Activated CD8-positive, alpha-beta memory T cell treated with anti-CD3 and anti-CD28 coated beads, Interleukin-2, amount 10 ng/mL, durations not matched to agents 7 days and 5 days (primary cell): ENCODE data around the gene CDSN. TPM values are rescaled to one million over a fixed set of nuclear protein-coding genes. Genes with fewer than 3 reads are reported as not detected.
"Not testable (repeated sequence)": the region's sequence is repeated elsewhere in the genome, so short reads cannot be mapped to it uniquely, and the experiment has no call there.

ENCODE experiments used
- ATAC-seq: fragments of 150-1000 bp; cut with Tn5 transposase; one replicate; pipeline ENCODE4 v1.10.0; 2021; ENCODE audit warnings: moderate library complexity
- CTCF ChIA-PET: fragments of 350-600 bp; sonication (Branson Sonifier 250); formaldehyde crosslinking; loops from one replicate; lab custom pipeline; 2021; ENCODE audit warnings: antibody characterized with exemption; lab: Charles Lee
- DNase-seq: peaks from one replicate; pipeline ENCODE4 v3.0.0-alpha.2; 2020
- H3K27ac Mint-ChIP-seq: one replicate; pipeline ENCODE4 v1.8.0; 2021; ENCODE audit warnings: mild to moderate bottlenecking, mixed read lengths
- H3K27me3 Mint-ChIP-seq: one replicate; pipeline ENCODE4 v1.8.0; 2021; ENCODE audit warnings: mixed read lengths
- H3K36me3 Mint-ChIP-seq: one replicate; pipeline ENCODE4 v1.8.0; 2021; ENCODE audit warnings: mild to moderate bottlenecking, mixed read lengths
- H3K4me1 Mint-ChIP-seq: one replicate; pipeline ENCODE4 v1.8.0; 2021; ENCODE audit warnings: mixed read lengths
- H3K4me3 Mint-ChIP-seq: one replicate; pipeline ENCODE4 v1.8.0; 2021; ENCODE audit warnings: mild to moderate bottlenecking, moderate library complexity, mixed read lengths
- H3K9me3 Mint-ChIP-seq: one replicate; pipeline ENCODE4 v1.8.0; 2022; ENCODE audit warnings: low read depth, mixed read lengths
- total RNA-seq, 2 experiments: library from RNA; stranded (reverse); gene quantifications; one replicate each; pipeline ENCODE4 v1.2.3, GENCODE V29; 2021

The CDSN gene
- total RNA-seq, 2 experiments from 2014 or later: not detected

DNA sequence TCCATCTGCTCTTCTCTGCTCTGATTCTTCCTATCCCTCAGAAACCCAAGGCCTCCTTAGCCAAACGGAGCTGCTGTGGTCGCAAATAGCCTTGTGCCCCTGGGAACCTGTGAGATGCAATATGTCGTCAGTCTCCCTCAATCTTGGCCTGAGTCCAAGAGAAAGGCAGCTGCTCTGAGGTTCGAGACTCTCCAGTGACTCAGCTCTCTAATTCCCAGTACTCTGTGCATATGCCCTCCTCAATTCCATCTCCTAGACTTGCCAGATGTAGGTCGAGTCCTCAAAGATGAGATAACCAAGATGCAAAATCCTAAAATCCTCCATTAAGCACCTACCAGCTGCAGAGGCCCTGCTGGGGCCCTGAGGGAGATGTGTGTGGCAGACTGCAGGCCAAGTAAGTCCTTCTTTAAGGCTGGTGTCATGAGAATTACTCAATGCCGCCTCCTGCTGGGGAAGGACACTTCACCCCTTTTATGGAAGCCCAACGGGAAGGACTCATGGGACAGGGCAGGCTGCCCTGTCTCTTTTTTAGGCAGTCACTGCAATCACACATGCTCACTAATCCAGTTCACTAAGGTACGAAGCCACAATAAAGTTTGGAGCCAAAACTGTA is 36.4 kb downstream of the CDSN start:
- H3K27me3 Mint-ChIP-seq: peaks cover 34% of the 10 kb centered on the region
- DNase-seq (peak; percentile 63), ATAC-seq (peak; percentile 46)
- H3K27ac Mint-ChIP-seq: no peak overlapping the region
- CTCF ChIA-PET: interaction anchor here (1.2 to 3.0 kb wide), 4 partner anchors 169 to 602 kb away, joined by 3 to 23 read pairs (median 4); partner anchors contain the start of gene VARS2
- H3K4me3 Mint-ChIP-seq: no peak overlapping the region
- H3K9me3 Mint-ChIP-seq: no peaks in the 10 kb centered on the region
- H3K4me1 Mint-ChIP-seq: peaks cover 8% of the 10 kb centered on the region
- H3K36me3 Mint-ChIP-seq: no peaks in the 10 kb centered on the region

DNA sequence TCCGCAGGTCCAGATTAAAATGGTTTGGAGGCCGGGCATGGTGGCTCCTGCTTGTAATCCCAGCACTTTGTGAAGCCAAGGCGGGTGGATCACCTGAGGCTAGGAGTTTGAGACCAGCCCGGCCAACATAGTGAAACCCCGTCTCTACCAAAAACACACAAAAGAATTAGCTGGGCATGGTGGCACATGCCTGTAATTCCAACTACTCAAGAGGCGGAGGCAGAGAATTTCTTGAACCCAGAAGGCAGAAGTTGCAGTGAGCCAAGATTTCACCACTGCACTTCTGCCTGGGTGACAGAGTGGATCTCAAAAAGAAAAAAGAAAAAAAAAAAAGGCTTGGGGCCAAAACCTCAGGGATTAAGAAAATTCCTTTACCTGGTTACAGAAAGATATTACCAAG is 38.4 kb downstream of the CDSN start:
- Mint-ChIP-seq H3K36me3 (no peaks in the 10 kb centered on the region), H3K4me3 (no peak overlapping the region), H3K27ac (no peak overlapping the region), H3K4me1 (peaks cover 4% of the 10 kb centered on the region), H3K9me3 (no peaks in the 10 kb centered on the region), H3K27me3 (peaks cover 28% of the 10 kb centered on the region)
- CTCF ChIA-PET: interaction anchor here (0.7 to 3.0 kb wide), 5 partner anchors 37 to 610 kb away, joined by 3 to 23 read pairs (median 3); partner anchors contain the start of gene VARS2
- ATAC-seq: no peak
- no peak for DNase-seq

GRCh38 chr6:31079656-31080261 is 40.5 kb downstream of the CDSN start:
- Mint-ChIP-seq H3K9me3 (no peaks in the 10 kb centered on the region), H3K27ac (peak overlapping the region; percentile 43), H3K36me3 (no peaks in the 10 kb centered on the region), H3K4me3 (peak overlapping the region; percentile 28), H3K27me3 (peaks cover 15% of the 10 kb centered on the region), H3K4me1 (peaks cover 3% of the 10 kb centered on the region)
- DNase-seq (peak; percentile 80), ATAC-seq (peak; percentile 82)
- CTCF ChIA-PET: interaction anchor here (0.7 to 4.5 kb wide), 48 partner anchors 9 to 462 kb away, joined by 3 to 86 read pairs (median 4); partner anchors contain the start of genes C6orf15, DDR1, MICA and MRPS18B

DNA sequence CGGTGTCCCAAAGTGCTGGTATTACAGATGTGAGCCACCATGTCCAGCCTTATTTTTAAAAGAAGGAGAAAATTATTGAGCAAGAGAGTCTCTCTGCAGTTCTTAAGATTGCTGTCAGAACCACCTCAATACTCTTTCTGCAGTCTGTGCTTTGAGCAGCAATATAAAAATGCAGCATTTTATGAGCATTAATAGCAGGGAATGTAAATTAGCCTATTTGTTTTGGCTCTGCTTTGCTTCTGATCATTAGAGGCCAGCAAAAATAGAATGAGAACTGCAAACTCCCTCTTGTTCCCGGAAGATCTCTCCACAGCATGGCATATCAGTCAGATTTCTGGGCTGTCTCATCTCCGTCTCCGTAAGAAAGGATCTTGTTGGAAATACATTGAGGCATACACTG is 43.6 kb downstream of the CDSN start:
- H3K36me3 Mint-ChIP-seq: no peaks in the 10 kb centered on the region
- peaks cover 4% of the 10 kb centered on the region for H3K27me3 Mint-ChIP-seq
- H3K4me1 Mint-ChIP-seq: peaks cover 3% of the 10 kb centered on the region
- ATAC-seq (no peak), DNase-seq (no peak)
- no peak overlapping the region for H3K27ac Mint-ChIP-seq
- no peaks in the 10 kb centered on the region for H3K9me3 Mint-ChIP-seq
- CTCF ChIA-PET: interaction anchor here (1.6 to 4.5 kb wide), 2 partner anchors 10 to 162 kb away, joined by 4 to 86 read pairs; partner anchors contain the start of gene VARS2
- H3K4me3 Mint-ChIP-seq: no peak overlapping the region

GRCh38 chr6:31075528-31075927 is 44.7 kb downstream of the CDSN start:
- Mint-ChIP-seq H3K4me3 (no peak overlapping the region), H3K4me1 (peaks cover 3% of the 10 kb centered on the region), H3K36me3 (no peaks in the 10 kb centered on the region), H3K27me3 (no peaks in the 10 kb centered on the region), H3K9me3 (no peaks in the 10 kb centered on the region), H3K27ac (no peak overlapping the region)
- CTCF ChIA-PET: interaction anchor here (1.1 kb wide), 1 partner anchor 162 kb away, joined by 3 read pairs; the partner anchor contains the start of gene VARS2
- DNase-seq: no peak
- ATAC-seq: no peak

DNA sequence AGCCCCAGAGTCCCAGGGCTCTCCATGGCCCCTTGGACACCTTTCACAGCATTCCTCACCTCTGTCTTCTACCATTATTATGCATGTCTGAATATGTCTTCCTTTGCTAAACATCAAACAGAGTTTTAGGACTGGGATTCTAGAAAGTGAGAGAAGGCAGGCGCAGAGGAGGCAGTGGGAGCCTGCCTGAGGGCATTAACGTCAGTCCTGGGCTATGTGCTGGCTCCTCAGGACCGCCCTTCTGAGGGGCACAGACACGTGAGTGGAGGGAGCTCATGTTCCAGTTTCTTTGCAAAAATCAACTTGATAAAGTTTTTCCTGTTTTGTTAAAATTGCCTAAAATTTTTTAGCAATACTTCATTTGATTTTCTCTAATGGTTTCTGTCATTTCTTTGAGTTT is 45.8 kb downstream of the CDSN start:
- Mint-ChIP-seq H3K9me3 (no peaks in the 10 kb centered on the region), H3K4me3 (no peak overlapping the region), H3K36me3 (no peaks in the 10 kb centered on the region), H3K27ac (no peak overlapping the region), H3K4me1 (no peaks in the 10 kb centered on the region), H3K27me3 (no peaks in the 10 kb centered on the region)
- DNase-seq: no peak
- ATAC-seq: no peak
- CTCF ChIA-PET: interaction anchor here (6.9 kb wide), 1 partner anchor 160 kb away, joined by 65 read pairs; the partner anchor contains the start of gene VARS2

DNA sequence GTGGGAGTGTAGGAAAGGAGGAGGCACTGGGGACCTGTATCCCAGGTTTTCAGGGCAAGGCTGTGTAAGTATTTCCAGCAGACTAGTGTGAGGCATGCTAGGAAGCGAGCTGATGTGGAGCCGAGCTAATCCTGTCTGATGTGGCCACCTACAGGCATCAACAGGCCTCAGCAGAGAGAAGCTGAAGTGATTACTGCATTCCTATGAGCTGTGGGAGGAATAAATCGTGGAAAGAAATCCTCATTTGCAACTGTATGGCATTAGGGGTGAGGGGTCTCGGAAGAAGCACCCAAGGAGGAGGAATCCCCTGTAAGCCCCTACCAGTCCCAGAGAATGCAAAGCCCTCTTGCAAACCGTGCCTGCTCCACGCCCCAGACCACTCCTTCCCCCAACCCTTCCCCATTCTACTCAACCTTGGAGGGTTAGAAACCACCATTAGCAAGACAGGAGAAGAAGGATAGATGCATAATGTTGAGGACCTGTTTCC is 49.5 kb downstream of the CDSN start:
- no peak overlapping the region for H3K4me3 Mint-ChIP-seq
- H3K4me1 Mint-ChIP-seq: no peaks in the 10 kb centered on the region
- H3K27me3 Mint-ChIP-seq: peaks cover 6% of the 10 kb centered on the region
- no peaks in the 10 kb centered on the region for H3K9me3 Mint-ChIP-seq
- DNase-seq (no peak), ATAC-seq (no peak)
- H3K27ac Mint-ChIP-seq: no peak overlapping the region
- CTCF ChIA-PET: interaction anchor here (0.8 to 6.9 kb wide), 7 partner anchors 9 to 473 kb away, joined by 3 to 65 read pairs (median 19); partner anchors contain the start of gene VARS2
- no peaks in the 10 kb centered on the region for H3K36me3 Mint-ChIP-seq

DNA sequence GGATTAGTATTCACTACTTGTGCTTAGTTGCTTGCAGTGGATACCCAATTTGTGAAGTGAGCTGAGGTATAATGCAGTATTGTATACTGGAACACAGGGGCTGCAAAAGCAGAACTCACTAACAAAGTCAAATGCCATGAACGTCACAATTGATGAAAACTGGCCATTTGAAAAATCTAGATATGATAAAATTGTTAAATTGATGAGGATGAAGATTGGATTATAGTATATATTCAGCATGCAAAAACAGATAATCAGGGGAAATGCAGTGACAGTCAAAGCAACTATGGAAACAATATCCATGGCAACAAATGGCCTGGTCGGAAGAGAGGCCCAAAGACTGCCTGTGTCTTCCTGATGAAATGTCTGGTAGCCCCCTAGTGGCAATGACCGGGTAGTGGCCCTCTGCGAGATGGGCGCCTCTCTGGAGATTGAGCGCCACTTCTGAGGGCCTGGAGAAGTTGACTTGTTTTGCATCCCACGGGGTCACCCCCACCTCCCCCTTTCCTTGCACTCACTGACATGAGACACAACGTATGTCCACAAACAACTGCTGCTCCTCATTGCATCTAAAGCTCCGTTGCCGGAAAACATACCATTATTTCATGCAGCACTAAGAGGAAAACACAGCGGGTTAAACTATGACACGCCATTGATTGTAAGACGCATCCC is 51.4 kb downstream of the CDSN start:
- Mint-ChIP-seq H3K36me3 (no peaks in the 10 kb centered on the region), H3K4me1 (no peaks in the 10 kb centered on the region), H3K4me3 (no peak overlapping the region), H3K27ac (no peak overlapping the region), H3K9me3 (no peaks in the 10 kb centered on the region), H3K27me3 (peaks cover 15% of the 10 kb centered on the region)
- ATAC-seq (peak; percentile 99), DNase-seq (peak; percentile 85)
- CTCF ChIA-PET: interaction anchor here (0.5 to 6.9 kb wide), 15 partner anchors 11 to 1457 kb away, joined by 3 to 65 read pairs (median 4); partner anchors contain the start of gene VARS2

- not testable (repeated sequence) for H3K9me3 Mint-ChIP-seq, DNase-seq, H3K4me1 Mint-ChIP-seq, H3K4me3 Mint-ChIP-seq, H3K27ac Mint-ChIP-seq, ATAC-seq, H3K36me3 Mint-ChIP-seq
- CTCF ChIA-PET: interaction anchor here (0.6 to 6.9 kb wide), 11 partner anchors 12 to 239 kb away, joined by 3 to 65 read pairs (median 5); partner anchors contain the start of gene VARS2
- peaks cover 20% of the 10 kb centered on the region for H3K27me3 Mint-ChIP-seq
These were observed 52.2 kb downstream of the CDSN start for GRCh38 chr6:31067891-31068668.

- H3K27me3 Mint-ChIP-seq: peaks cover 28% of the 10 kb centered on the region
- not testable (repeated sequence) for ATAC-seq, H3K36me3 Mint-ChIP-seq, H3K4me1 Mint-ChIP-seq, DNase-seq, H3K9me3 Mint-ChIP-seq, H3K27ac Mint-ChIP-seq, H3K4me3 Mint-ChIP-seq
- CTCF ChIA-PET: interaction anchor here (4.4 kb wide), 1 partner anchor 13 kb away, joined by 23 read pairs; no protein-coding TSS in a partner anchor
These were observed 53.2 kb downstream of the CDSN start for GRCh38 chr6:31067028-31067427.

GRCh38 chr6:31065556-31065955 is 54.7 kb downstream of the CDSN start:
- CTCF ChIA-PET: interaction anchor here (0.7 to 1.8 kb wide), 2 partner anchors 22 to 234 kb away, joined by 3 to 6 read pairs; no protein-coding TSS in a partner anchor
- Mint-ChIP-seq H3K9me3 (no peaks in the 10 kb centered on the region), H3K36me3 (no peaks in the 10 kb centered on the region), H3K4me3 (no peak overlapping the region), H3K27ac (no peak overlapping the region), H3K4me1 (no peaks in the 10 kb centered on the region), H3K27me3 (peaks cover 30% of the 10 kb centered on the region)
- DNase-seq (no peak), ATAC-seq (no peak)
